Activated CD8-positive, alpha-beta memory T cell treated with anti-CD3 and anti-CD28 coated beads for 24 hours (primary cell): Measurements from ENCODE around the gene PIGZ.

ENCODE experiments used
- DNase-seq: peaks from one replicate; pipeline ENCODE4 v3.0.0-alpha.2; 2020

Gene PIGZ, protein sequence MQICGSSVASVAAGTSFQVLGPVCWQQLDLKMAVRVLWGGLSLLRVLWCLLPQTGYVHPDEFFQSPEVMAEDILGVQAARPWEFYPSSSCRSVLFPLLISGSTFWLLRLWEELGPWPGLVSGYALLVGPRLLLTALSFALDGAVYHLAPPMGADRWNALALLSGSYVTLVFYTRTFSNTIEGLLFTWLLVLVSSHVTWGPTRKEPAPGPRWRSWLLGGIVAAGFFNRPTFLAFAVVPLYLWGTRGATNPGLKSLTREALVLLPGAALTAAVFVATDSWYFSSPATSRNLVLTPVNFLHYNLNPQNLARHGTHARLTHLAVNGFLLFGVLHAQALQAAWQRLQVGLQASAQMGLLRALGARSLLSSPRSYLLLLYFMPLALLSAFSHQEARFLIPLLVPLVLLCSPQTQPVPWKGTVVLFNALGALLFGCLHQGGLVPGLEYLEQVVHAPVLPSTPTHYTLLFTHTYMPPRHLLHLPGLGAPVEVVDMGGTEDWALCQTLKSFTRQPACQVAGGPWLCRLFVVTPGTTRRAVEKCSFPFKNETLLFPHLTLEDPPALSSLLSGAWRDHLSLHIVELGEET

GRCh38 chr3:196968233-196969133 is at the start of gene PIGZ:
TSS of gene PIGZ (minus strand) at chr3:196968833. CDS start at chr3:196952031, 16,802 bp downstream.
- peak; percentile 79 for DNase-seq

- no peak for DNase-seq
Measured at GRCh38 chr3:197017003-197017402, 48.4 kb upstream of the PIGZ start.

- DNase-seq: no peak
Measured at GRCh38 chr3:197015790-197016736, 47.4 kb upstream of the PIGZ start.

DNA sequence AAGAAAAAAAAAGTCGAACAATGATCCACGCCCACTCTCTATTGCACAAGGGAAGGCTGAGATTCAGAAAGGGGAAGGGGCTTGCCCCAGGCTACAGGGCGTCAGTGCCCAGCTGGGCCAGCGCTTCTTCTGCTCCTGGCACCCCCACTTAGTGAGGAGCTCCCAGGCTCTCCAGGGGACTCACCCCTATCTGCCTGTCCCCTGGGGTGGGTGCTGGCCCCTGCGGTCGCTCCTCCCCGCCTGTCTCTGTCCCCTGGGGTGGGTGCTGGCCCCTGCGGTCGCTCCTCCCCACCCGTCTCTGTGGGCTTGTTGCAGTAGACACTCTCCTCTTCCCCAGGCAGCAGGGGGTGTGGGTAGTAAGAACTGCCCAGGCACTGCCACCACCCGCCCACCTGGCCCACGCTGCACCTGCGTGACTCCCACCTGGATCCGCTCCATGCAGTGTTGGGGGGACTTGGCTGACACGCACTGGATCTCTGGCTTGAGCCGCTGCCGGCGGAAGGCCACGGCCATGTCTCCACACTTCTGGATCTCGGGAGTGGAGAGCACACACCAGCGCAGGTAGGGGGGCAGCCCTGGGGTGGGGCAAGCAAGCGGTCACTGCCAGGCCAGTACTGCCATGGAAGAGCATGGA is 46.4 kb upstream of the PIGZ start:
- DNase-seq: no peak

DNA sequence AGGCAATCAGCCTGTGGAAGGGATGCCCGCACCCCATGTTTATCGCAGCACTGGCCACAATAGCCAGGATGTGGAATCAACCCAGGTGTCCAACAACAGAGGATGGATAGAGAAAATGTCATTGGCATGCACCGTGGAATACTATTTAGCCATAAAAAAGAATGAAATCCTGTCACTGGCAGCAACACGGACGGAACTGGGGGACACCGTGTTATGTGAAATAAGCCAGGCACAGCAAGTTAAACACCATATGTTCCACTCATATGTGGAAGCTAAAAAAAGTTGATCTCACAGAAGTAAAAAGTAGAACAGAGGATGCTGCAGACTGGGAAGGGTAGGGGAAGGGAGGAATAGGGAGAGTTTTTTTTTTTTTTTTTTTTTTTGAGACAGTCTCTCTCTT is 45.4 kb upstream of the PIGZ start:
- no peak for DNase-seq

DNA sequence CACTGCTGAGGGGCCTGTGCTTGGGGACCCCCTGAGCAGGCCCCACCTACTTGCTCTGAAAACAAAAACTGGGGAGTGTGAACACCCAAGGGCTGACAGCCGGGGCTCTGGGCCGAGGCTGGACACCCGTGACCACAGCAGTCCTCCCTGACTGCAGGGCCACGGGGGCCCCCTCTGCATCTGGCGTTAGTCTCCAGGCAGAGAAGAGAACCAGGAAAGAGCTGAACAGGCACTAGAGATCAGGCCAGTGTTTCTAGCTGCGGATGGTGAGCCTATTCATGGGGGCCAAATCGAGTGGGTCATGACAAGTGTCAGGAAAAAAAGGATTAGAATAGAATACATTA is 43.9 kb upstream of the PIGZ start:
- no peak for DNase-seq

DNA sequence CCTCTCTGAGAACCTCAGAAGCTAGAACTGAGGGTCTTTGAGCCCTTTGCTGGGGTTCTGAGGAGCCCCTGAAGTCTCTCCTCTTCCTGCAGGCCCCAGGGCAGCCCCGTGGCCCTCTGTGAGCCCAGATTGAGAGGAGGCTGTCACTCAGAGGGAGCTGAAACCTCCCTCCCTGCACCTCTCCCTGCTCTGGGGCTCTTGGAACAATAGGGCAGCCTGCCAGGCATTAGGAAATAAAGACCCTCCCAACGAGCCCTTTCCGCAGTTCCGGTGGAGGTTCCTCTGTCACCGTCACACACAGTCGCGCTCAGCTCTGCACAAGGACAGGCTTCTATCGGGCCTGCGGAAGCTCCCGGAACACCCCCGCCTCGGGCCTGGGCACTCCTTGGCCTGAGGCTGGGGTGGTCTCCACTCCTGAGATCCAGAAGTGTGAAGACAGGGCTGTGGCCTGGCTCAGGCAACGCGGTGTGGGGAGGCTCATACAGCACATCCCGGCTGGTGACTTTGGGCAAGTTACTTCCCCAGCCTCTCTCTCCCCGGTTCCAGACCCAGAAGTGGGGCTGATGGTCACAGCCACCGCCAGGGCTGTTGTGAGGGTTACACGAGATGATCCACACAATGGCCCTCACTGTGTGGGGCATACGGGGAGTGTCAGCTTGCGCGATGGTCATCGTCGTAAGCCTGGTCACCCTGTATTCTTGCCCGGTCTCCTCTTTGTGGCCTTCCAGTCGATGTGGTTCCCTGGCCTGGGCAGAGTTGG is 43.3 kb upstream of the PIGZ start:
- DNase-seq: no peak

GRCh38 chr3:197010556-197011351 is 42.1 kb upstream of the PIGZ start:
- DNase-seq: no peak

DNA sequence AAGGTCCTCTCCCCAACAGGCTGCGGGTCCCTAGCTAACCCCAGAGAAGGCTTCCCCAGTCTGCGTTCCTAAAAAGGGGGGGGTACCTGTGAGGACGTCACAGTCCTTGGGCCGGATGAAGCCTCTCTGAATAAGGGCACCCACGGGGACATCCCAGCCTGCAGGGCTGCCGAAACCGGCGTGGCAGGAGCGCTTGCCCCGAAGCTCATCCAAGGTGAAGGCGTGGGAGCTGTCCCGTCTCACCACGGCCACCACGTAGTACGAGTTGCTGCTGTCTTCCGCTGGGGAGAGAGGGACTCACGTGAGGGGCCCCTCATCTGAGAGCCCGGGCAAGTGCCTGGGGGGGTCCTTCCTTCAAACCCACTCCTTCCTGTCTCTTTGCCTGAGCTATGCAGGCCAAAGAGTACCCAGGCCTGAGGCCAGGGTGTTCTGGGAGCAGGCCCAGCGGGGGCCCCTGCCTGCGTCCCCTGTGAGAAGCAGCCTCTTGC is 40.9 kb upstream of the PIGZ start:
- DNase-seq: no peak

GRCh38 chr3:197008436-197009209 is 40.0 kb upstream of the PIGZ start:
- no peak for DNase-seq

GRCh38 chr3:197007953-197008352 is 39.3 kb upstream of the PIGZ start:
- DNase-seq: no peak

- DNase-seq: no peak
Measured at GRCh38 chr3:197007296-197007940, 38.8 kb upstream of the PIGZ start.

GRCh38 chr3:197006860-197007259 is 38.2 kb upstream of the PIGZ start:
- no peak for DNase-seq

GRCh38 chr3:197006446-197006845 is 37.8 kb upstream of the PIGZ start:
- no peak for DNase-seq

DNA sequence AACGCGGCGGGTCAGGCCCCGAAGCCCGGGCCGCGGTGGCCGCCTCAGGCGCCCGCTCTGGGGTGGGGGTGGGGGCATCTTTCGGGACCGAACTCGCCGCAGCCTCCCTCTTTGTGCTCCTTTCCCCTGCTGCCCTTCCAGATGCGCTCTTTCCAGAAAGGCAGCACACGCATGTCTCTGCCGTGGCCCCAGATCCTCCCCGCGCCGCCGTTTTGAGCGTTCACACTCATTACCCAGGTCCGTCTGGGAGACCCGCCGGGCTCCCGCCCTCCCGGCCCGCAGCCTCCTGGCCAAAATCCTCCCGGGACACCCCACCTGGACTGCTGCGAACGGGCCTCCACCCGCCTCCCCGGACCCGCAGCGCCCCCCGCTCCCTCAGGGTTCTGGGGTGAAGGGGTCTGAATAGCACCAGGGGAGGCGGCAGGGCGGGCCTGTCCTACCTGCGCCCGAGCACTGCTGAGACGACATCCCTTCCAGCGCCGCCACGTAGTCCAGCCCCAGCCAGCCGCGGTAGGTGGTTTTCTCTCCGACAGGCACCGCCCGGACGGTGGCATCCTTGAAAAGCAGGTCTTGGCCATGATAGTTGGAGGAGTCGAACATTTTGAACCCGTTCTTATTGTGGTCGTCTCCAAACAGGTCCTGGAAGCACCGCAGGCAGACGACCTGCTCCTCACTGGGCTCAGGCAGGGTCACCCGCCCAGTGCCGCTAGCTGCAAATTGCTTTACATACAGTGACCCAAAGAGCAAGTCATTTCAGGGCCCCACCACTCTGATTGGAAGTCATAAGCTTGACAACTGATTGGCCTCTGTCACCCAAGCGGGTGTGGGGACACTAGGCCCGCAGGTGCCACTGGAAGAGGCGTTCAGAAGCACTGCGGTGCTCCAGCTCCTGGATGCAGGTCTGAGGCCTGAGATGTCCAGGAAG is 35.1 kb upstream of the PIGZ start:
- DNase-seq: peak; percentile 79

GRCh38 chr3:197002701-197003454 is 34.2 kb upstream of the PIGZ start:
- peak; percentile 92 for DNase-seq
